Measurements from ENCODE around the gene COPS8. TPM values are rescaled to one million over a fixed set of nuclear protein-coding genes. Genes with fewer than 3 reads are reported as not detected.

Gene COPS8
- polyA plus RNA-seq, 3 donors = 20.5 to 39.2 (median 36.4) TPM

GRCh38 chr2:237121321-237121720 lies 35.6 kb downstream of the COPS8 start:
- Mint-ChIP-seq H3K4me1 (peaks cover 11% of the 10 kb centered on the region), H3K27me3 (ENCODE audit: low read depth in 3 of 3) (peaks cover 0 to 8% (median 5%) of the 10 kb centered on the region in 3 donors), H3K27ac (no peak overlapping the region), H3K9me3 (peaks cover 0 to 2% (median 0%) of the 10 kb centered on the region in 7 donors), H3K36me3 (no peaks in the 10 kb centered on the region), H3K4me3 (no peak overlapping the region)
- 100% methylated on average over 1 of the region's 1 CpG for WGBS (ENCODE audit: insufficient coverage)
- H3K4me1 ChIP-seq (ENCODE audit: control insufficient read depth in 1 of 2, insufficient read depth in 2 of 2, low read length in 2 of 2) = peaks cover 7 to 8% of the 10 kb centered on the region in 2 donors
- H3K9me3 ChIP-seq (replicated peaks in 1 of 2; ENCODE audit: control insufficient read depth in 1 of 2, insufficient read depth in 1 of 2, low read length in 2 of 2) = no peaks in the 10 kb centered on the region
- intact Hi-C loops (cut with micrococcal nuclease) = no loop called here
- no peak for DNase-seq
- TF ChIP-seq CTCF (IDR thresholded peaks at IDR 0.05) = no peak
- H3K9ac ChIP-seq (ENCODE audit: insufficient read depth, low read length, poor library complexity, severe bottlenecking) = no peak overlapping the region
- no peak overlapping the region for H3K4me2 ChIP-seq (replicated peaks; ENCODE audit: extremely low read depth, low read length, poor library complexity, severe bottlenecking)
- H3K4me3 ChIP-seq (replicated peaks in 1 of 3; ENCODE audit: low read depth in 2 of 3, low read length in 3 of 3) = no peak overlapping the region
- no peaks in the 10 kb centered on the region for H4K20me1 ChIP-seq (ENCODE audit: insufficient read depth, low read length)
- no peaks in the 10 kb centered on the region for H3K36me3 ChIP-seq (replicated peaks in 1 of 2; ENCODE audit: control insufficient read depth in 1 of 2, insufficient read depth in 2 of 2, low read length in 2 of 2)
- no peaks in the 10 kb centered on the region for H3K27me3 ChIP-seq (ENCODE audit: control insufficient read depth in 2 of 2, insufficient read depth in 2 of 2, low read length in 2 of 2)
- H3K27ac ChIP-seq (ENCODE audit: low read depth in 1 of 2, low read length in 2 of 2) = no peak overlapping the region
- no peaks in the 10 kb centered on the region for H3K79me2 ChIP-seq (ENCODE audit: insufficient read depth, low read length)
- H2AFZ ChIP-seq (ENCODE audit: insufficient read depth, low read depth, low read length, poor library complexity, severe bottlenecking) = no peak overlapping the region

- Mint-ChIP-seq H3K27ac (peak overlapping the region in 1 of 7 donors; percentile 17), H3K4me3 (no peak overlapping the region), H3K9me3 (peaks cover 0 to 2% (median 0%) of the 10 kb centered on the region in 7 donors), H3K4me1 (peaks cover 11% of the 10 kb centered on the region), H3K27me3 (ENCODE audit: low read depth in 3 of 3) (peaks cover 0 to 5% (median 5%) of the 10 kb centered on the region in 3 donors), H3K36me3 (no peaks in the 10 kb centered on the region)
- no peaks in the 10 kb centered on the region for H3K79me2 ChIP-seq (ENCODE audit: insufficient read depth, low read length)
- H3K9me3 ChIP-seq (replicated peaks in 1 of 2; ENCODE audit: control insufficient read depth in 1 of 2, insufficient read depth in 1 of 2, low read length in 2 of 2) = no peaks in the 10 kb centered on the region
- no peak overlapping the region for H3K4me2 ChIP-seq (replicated peaks; ENCODE audit: extremely low read depth, low read length, poor library complexity, severe bottlenecking)
- no peaks in the 10 kb centered on the region for H4K20me1 ChIP-seq (ENCODE audit: insufficient read depth, low read length)
- H3K27ac ChIP-seq (ENCODE audit: low read depth in 1 of 2, low read length in 2 of 2) = no peak overlapping the region
- peak; percentile 63 for TF ChIP-seq CTCF (IDR thresholded peaks at IDR 0.05)
- H2AFZ ChIP-seq (ENCODE audit: insufficient read depth, low read depth, low read length, poor library complexity, severe bottlenecking) = no peak overlapping the region
- H3K4me3 ChIP-seq (replicated peaks in 1 of 3; ENCODE audit: low read depth in 2 of 3, low read length in 3 of 3) = no peak overlapping the region
- H3K9ac ChIP-seq (ENCODE audit: insufficient read depth, low read length, poor library complexity, severe bottlenecking) = no peak overlapping the region
- intact Hi-C loops (cut with micrococcal nuclease) = no loop called here
- H3K36me3 ChIP-seq (replicated peaks in 1 of 2; ENCODE audit: control insufficient read depth in 1 of 2, insufficient read depth in 2 of 2, low read length in 2 of 2) = no peaks in the 10 kb centered on the region
- DNase-seq = peak; percentile 8 to 20 (median 11)
- 88% methylated on average over 6 of the region's 8 CpGs for WGBS (ENCODE audit: insufficient coverage)
- H3K4me1 ChIP-seq (ENCODE audit: control insufficient read depth in 1 of 2, insufficient read depth in 2 of 2, low read length in 2 of 2) = peaks cover 7 to 8% of the 10 kb centered on the region in 2 donors
- H3K27me3 ChIP-seq (ENCODE audit: control insufficient read depth in 2 of 2, insufficient read depth in 2 of 2, low read length in 2 of 2) = no peaks in the 10 kb centered on the region
Observed at GRCh38 chr2:237122214-237122666, 36.6 kb downstream of the COPS8 start.
